Body of pancreas (tissue), 4 donors: Measurements from ENCODE around the gene DDX41.

Experiments used
- CTCF ChIP-seq, 7 experiments: fragments of 450-650 bp in 4 of 7; fragments of 200-600 bp in 3 of 7; sonication (generic) in 3 of 7; IDR thresholded peaks; one replicate each; pipeline ENCODE4 v1.5.1; 2016 to 2019; ENCODE audit warnings: antibody characterized with exemption in 7 of 7
- POLR2A ChIP-seq, 3 donors: fragments of 450-650 bp; IDR thresholded peaks; one replicate each; pipeline ENCODE4 v1.6.1; 2016; ENCODE audit warnings: antibody characterized with exemption in 3 of 3, mild to moderate bottlenecking in 2 of 3

GRCh38 chr5:177496070-177496726 is 20.6 kb downstream of the DDX41 start:
- TF ChIP-seq CTCF (IDR thresholded peaks at IDR 0.05) (peak in 4 of 7 experiments; percentile 13 to 25 (median 18)), POLR2A (IDR thresholded peaks at IDR 0.05) (no peak)
